ENCODE results near the gene DPP8.

- TF ChIP-seq CTCF (IDR thresholded peaks at IDR 0.05) (no peak), POLR2A (IDR thresholded peaks at IDR 0.05) (no peak)
Observed at GRCh38 chr15:65414841-65415621, 102.5 kb downstream of the DPP8 start.
